Measurements from ENCODE around the gene TESK1.

GRCh38 chr9:35559792-35560530 is 45.1 kb upstream of the TESK1 start:
- no peak for TF ChIP-seq NR3C1 (CRISPR knock-in tag; conservative IDR thresholded peaks at IDR 0.05; ENCODE audit: low read depth)
- no peak for TF ChIP-seq NR1H2 (CRISPR knock-in tag; IDR thresholded peaks at IDR 0.05)
- no peak for TF ChIP-seq ZNF121 (CRISPR knock-in tag; IDR thresholded peaks at IDR 0.05)
- no peak for TF ChIP-seq E2F1 (CRISPR knock-in tag; IDR thresholded peaks at IDR 0.05)
- TF ChIP-seq CBFB (CRISPR knock-in tag; IDR thresholded peaks at IDR 0.05; ENCODE audit: low read depth) = no peak
